T-cell (primary cell): ENCODE measurements around the gene PROM2. TPM values are rescaled to one million over a fixed set of nuclear protein-coding genes. Genes with fewer than 3 reads are reported as not detected.

ENCODE experiments used
- ATAC-seq, 4 experiments: fragments of 200-7000 bp in 3 of 4; fragments of 150-1000 bp in 1 of 4; cut with Tn5 transposase; replicated peaks in 1 of 4; 1 replicate in 3 of 4; 2 replicates in 1 of 4; pipeline ENCODE4 v1.10.0; 2021; ENCODE audit warnings: moderate library complexity in 3 of 4, mild to moderate bottlenecking in 2 of 4, moderate number of reproducible peaks in 1 of 4
- CTCF ChIA-PET, 2 donors: fragments of 300-600 bp; sonication (Branson Sonifier 250); formaldehyde crosslinking; loops; one replicate each; lab custom pipeline; 2022; ENCODE audit warnings: antibody characterized with exemption in 2 of 2; lab: Charles Lee
- POLR2A ChIA-PET, 2 donors: fragments of 300-600 bp; sonication (Branson Sonifier 250); formaldehyde crosslinking; loops; one replicate each; lab custom pipeline; 2022; ENCODE audit warnings: antibody characterized with exemption in 2 of 2; lab: Charles Lee
- DNase-seq, 35 experiments: peaks; one replicate each; pipeline versions ENCODE4 v3.0.0 to v3.0.0-alpha.2; 2013 to 2023
- H3K27ac ChIP-seq: one replicate; pipeline ENCODE4 v1.5.1; 2013; ENCODE audit warnings: low read length
- H3K27me3 ChIP-seq, 2 experiments: replicated peaks in 1 of 2; 1 replicate in 1 of 2; 2 replicates in 1 of 2; pipeline versions ENCODE4 v1.6.1 to v1.7.0; 2013; ENCODE audit warnings: low read length in 1 of 2, mixed read lengths in 1 of 2; ENCODE audit not compliant: control insufficient read depth in 2 of 2, insufficient read depth in 2 of 2; ENCODE audit errors: extremely low read depth in 1 of 2
- H3K36me3 ChIP-seq, 2 donors: 1 replicate in 1 of 2; 2 replicates in 1 of 2; pipeline versions ENCODE4 v1.6.1 to v1.7.0; 2013; ENCODE audit warnings: low read length in 1 of 2; ENCODE audit not compliant: control insufficient read depth in 2 of 2, insufficient read depth in 1 of 2; ENCODE audit errors: extremely low read depth in 1 of 2
- H3K4me1 ChIP-seq, 2 experiments: 1 replicate in 1 of 2; 2 replicates in 1 of 2; pipeline versions ENCODE4 v1.6.1 to v1.7.0; 2013; ENCODE audit warnings: low read length in 2 of 2, mixed read lengths in 1 of 2; ENCODE audit not compliant: insufficient read depth in 2 of 2, control insufficient read depth in 1 of 2; ENCODE audit errors: extremely low read depth in 1 of 2
- H3K4me3 ChIP-seq, 2 donors: 1 replicate in 1 of 2; 2 replicates in 1 of 2; pipeline versions ENCODE4 v1.5.1 to v1.7.0; 2013; ENCODE audit warnings: mild to moderate bottlenecking in 2 of 2, low read length in 1 of 2, moderate library complexity in 1 of 2; ENCODE audit not compliant: control insufficient read depth in 1 of 2; ENCODE audit errors: extremely low read depth in 1 of 2
- H3K9me3 ChIP-seq: 2 replicates; pipeline ENCODE4 v1.7.0; 2013
- H3K27ac Mint-ChIP-seq, 2 donors: one replicate each; pipeline ENCODE4 v1.8.0; 2020 to 2021; ENCODE audit warnings: mild to moderate bottlenecking in 2 of 2, mixed read lengths in 2 of 2
- H3K27me3 Mint-ChIP-seq, 2 donors: one replicate each; pipeline ENCODE4 v1.8.0; 2021 to 2022; ENCODE audit warnings: mixed read lengths in 2 of 2
- H3K36me3 Mint-ChIP-seq: one replicate; pipeline ENCODE4 v1.8.0; 2021; ENCODE audit warnings: mixed read lengths
- H3K4me1 Mint-ChIP-seq, 3 donors: one replicate each; pipeline ENCODE4 v1.8.0; 2020 to 2022; ENCODE audit warnings: mixed read lengths in 3 of 3, mild to moderate bottlenecking in 1 of 3
- H3K4me3 Mint-ChIP-seq, 3 donors: one replicate each; pipeline ENCODE4 v1.8.0; 2020 to 2022; ENCODE audit warnings: mild to moderate bottlenecking in 3 of 3, mixed read lengths in 3 of 3, moderate library complexity in 3 of 3
- H3K9me3 Mint-ChIP-seq, 3 donors: one replicate each; pipeline ENCODE4 v1.8.0; 2020 to 2022; ENCODE audit warnings: mixed read lengths in 3 of 3
- WGBS: methylation state at CpG from one replicate; pipeline ENCODE4 v1.1.5; 2013; ENCODE audit warnings: missing lambda C conversion rate; ENCODE audit not compliant: insufficient coverage; 5-methylcytosine and 5-hydroxymethylcytosine counted together
- total RNA-seq, 35 experiments: library from RNA in 6 of 35; stranded (reverse) in 6 of 35; fragments of 120-200 nt in 1 of 35; gene quantifications; one replicate each; pipeline versions ENCODE4 v1.2.1 to v1.2.4 and lab custom pipeline; 2013 to 2026

Gene PROM2
- total RNA-seq, 5 donors from 2014 or later (not counting 1 experiment from before 2014, with no cell fraction given) = 0.30 to 2.1 (median 0.40) TPM

GRCh38 chr2:95296011-95296410 lies 21.8 kb downstream of the PROM2 start:
- H3K36me3 Mint-ChIP-seq = no peaks in the 10 kb centered on the region
- WGBS = 52% methylated on average over 2 of the region's 5 CpGs
- peaks cover 3 to 13% (median 7%) of the 10 kb centered on the region in 3 donors for H3K9me3 Mint-ChIP-seq
- peaks cover 0 to 5% (median 0%) of the 10 kb centered on the region in 3 donors for H3K4me1 Mint-ChIP-seq
- H3K4me3 Mint-ChIP-seq = no peak overlapping the region
- H3K27ac ChIP-seq = no peak overlapping the region
- peaks cover 0 to 32% of the 10 kb centered on the region in 2 experiments for H3K27me3 ChIP-seq
- peaks cover 0 to 2% of the 10 kb centered on the region in 2 donors for H3K27me3 Mint-ChIP-seq
- H3K4me3 ChIP-seq = no peak overlapping the region
- H3K27ac Mint-ChIP-seq = no peak overlapping the region
- no peaks in the 10 kb centered on the region for H3K4me1 ChIP-seq
- ChIA-PET CTCF (no interaction called here), POLR2A (no interaction called here)
- ATAC-seq (no peak), DNase-seq (no peak)
- H3K9me3 ChIP-seq = no peaks in the 10 kb centered on the region
- no peaks in the 10 kb centered on the region for H3K36me3 ChIP-seq

DNA sequence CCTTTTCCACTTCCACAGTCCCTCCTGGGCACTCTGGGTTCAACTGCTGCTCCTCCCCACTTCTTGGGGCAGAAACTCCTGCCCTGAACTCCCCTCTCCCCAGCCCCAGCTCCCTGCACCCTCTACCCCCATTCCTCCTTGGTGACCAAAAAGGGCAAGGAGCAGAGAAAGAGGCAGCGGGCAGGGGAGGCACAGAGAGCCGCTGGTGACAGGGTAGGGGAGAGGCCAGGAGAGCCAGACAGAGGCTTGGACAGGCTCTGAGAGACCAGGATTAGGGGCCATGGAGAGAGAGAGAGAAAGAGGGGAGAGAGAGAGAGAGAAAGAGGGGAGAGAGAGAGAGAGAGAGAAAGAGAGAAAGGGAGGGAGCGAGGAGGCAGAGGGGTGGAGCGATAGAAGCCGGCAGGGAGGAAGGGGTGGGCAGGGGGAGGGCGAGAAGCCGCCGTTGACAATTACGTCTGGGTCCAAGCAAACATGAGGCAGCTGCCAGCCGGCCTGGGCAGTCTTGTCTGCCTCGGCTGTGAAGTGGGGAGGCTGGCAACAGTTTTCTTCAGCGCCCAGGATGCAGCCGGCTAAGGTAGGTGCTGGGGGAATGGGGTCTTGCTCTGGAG lies 22.7 kb downstream of the PROM2 start, which contains the start of gene KCNIP3:
Gene KCNIP3 (plus strand): TSS at position 468 of the 608 bp plus-strand sequence. CDS start 92 bp downstream, at position 560.
- H3K27me3 Mint-ChIP-seq = peaks cover 0 to 3% of the 10 kb centered on the region in 2 donors
- ATAC-seq (no peak), DNase-seq (no peak)
- H3K36me3 Mint-ChIP-seq = no peaks in the 10 kb centered on the region
- Histone ChIP-seq H3K27ac (no peak within 1 kb of the TSS), H3K4me3 (no peak within 1 kb of the TSS), H3K4me1 (no peaks in the 10 kb centered on the region), H3K9me3 (no peaks in the 10 kb centered on the region), H3K36me3 (no peaks in the 10 kb centered on the region), H3K27me3 (peaks cover 0 to 33% of the 10 kb centered on the region in 2 experiments)
- peaks cover 0 to 6% (median 0%) of the 10 kb centered on the region in 3 donors for H3K9me3 Mint-ChIP-seq
- H3K27ac Mint-ChIP-seq = no peak within 1 kb of the TSS
- H3K4me1 Mint-ChIP-seq = peaks cover 0 to 5% (median 0%) of the 10 kb centered on the region in 3 donors
- no peak within 1 kb of the TSS for H3K4me3 Mint-ChIP-seq
- POLR2A ChIA-PET = no interaction called here
- CTCF ChIA-PET = no interaction called here
- WGBS = 6% methylated on average over 11 of the region's 13 CpGs

DNA sequence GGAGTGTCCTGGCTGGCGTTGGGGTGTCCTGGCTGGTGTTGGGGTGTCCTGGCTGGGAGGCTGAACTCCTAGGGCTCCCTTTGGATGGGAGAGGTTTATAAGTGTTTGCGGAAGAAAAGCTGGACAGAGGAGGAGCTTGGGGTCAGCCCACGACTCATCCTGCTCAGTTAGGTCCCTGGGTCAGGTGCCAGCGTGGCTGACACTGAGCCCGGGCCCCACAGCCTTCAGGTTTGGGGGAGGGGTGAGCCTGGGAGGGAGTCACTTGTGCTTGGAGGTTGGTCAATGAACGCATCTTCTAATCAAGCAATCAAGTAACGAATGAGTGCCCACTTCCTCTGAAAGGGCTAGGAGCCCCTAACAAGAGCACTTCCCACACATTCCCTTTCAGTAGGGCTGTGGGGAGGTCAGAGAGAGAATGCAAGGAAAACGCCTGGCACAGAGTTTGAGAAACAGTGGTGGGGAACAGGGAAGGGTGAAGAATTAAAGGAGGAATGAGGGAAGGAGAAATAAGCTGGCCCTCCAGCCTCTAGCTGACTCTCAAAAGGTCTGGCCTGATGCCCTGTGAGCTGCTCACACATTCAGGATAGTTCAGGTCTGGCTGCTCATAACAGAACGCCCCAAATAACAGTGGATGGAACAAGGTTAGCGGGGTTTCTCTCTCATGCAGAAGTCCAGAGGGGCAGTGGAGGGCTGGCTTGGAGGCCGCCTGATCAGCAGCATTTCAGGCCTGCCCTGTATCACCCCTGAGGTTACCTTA lies 23.6 kb downstream of the PROM2 start:
- Mint-ChIP-seq H3K36me3 (no peaks in the 10 kb centered on the region), H3K27ac (no peak overlapping the region), H3K27me3 (peaks cover 0 to 4% of the 10 kb centered on the region in 2 donors), H3K9me3 (no peaks in the 10 kb centered on the region), H3K4me1 (peaks cover 0 to 5% (median 0%) of the 10 kb centered on the region in 3 donors), H3K4me3 (no peak overlapping the region)
- POLR2A ChIA-PET = no interaction called here
- Histone ChIP-seq H3K27me3 (peaks cover 0 to 33% of the 10 kb centered on the region in 2 experiments), H3K36me3 (no peaks in the 10 kb centered on the region), H3K27ac (no peak overlapping the region), H3K9me3 (no peaks in the 10 kb centered on the region), H3K4me1 (no peaks in the 10 kb centered on the region), H3K4me3 (no peak overlapping the region)
- CTCF ChIA-PET = no interaction called here
- DNase-seq (no peak), ATAC-seq (no peak)
- WGBS = 78% methylated on average over 5 of the region's 11 CpGs

GRCh38 chr2:95298486-95299111 lies 24.4 kb downstream of the PROM2 start:
- Mint-ChIP-seq H3K27me3 (peaks cover 0 to 4% of the 10 kb centered on the region in 2 donors), H3K4me1 (peaks cover 0 to 5% (median 0%) of the 10 kb centered on the region in 3 donors), H3K4me3 (no peak overlapping the region), H3K9me3 (no peaks in the 10 kb centered on the region), H3K27ac (no peak overlapping the region), H3K36me3 (no peaks in the 10 kb centered on the region)
- Histone ChIP-seq H3K27me3 (peaks cover 0 to 28% of the 10 kb centered on the region in 2 experiments), H3K4me1 (no peaks in the 10 kb centered on the region), H3K9me3 (no peaks in the 10 kb centered on the region), H3K4me3 (no peak overlapping the region), H3K36me3 (no peaks in the 10 kb centered on the region), H3K27ac (no peak overlapping the region)
- WGBS = 70% methylated on average over 9 of the region's 9 CpGs
- POLR2A ChIA-PET = no interaction called here
- no peak for ATAC-seq
- DNase-seq = no peak
- CTCF ChIA-PET = no interaction called here

GRCh38 chr2:95299961-95300360 lies 25.7 kb downstream of the PROM2 start:
- Histone ChIP-seq H3K27me3 (peaks cover 0 to 28% of the 10 kb centered on the region in 2 experiments), H3K4me3 (no peak overlapping the region), H3K9me3 (no peaks in the 10 kb centered on the region), H3K36me3 (no peaks in the 10 kb centered on the region), H3K27ac (no peak overlapping the region), H3K4me1 (no peaks in the 10 kb centered on the region)
- POLR2A ChIA-PET = no interaction called here
- H3K9me3 Mint-ChIP-seq = no peaks in the 10 kb centered on the region
- CTCF ChIA-PET = no interaction called here
- DNase-seq (no peak), ATAC-seq (no peak)
- H3K27me3 Mint-ChIP-seq = peaks cover 0 to 4% of the 10 kb centered on the region in 2 donors
- peaks cover 0 to 5% (median 0%) of the 10 kb centered on the region in 3 donors for H3K4me1 Mint-ChIP-seq
- no peak overlapping the region for H3K27ac Mint-ChIP-seq
- H3K4me3 Mint-ChIP-seq = no peak overlapping the region
- WGBS = 85% methylated on average over 8 of the region's 9 CpGs
- H3K36me3 Mint-ChIP-seq = no peaks in the 10 kb centered on the region

GRCh38 chr2:95300450-95300849 lies 26.2 kb downstream of the PROM2 start:
- ChIA-PET POLR2A (no interaction called here), CTCF (no interaction called here)
- ATAC-seq (no peak), DNase-seq (no peak)
- H3K27me3 ChIP-seq = peaks cover 0 to 28% of the 10 kb centered on the region in 2 experiments
- 7% methylated on average over 7 of the region's 11 CpGs for WGBS
- no peaks in the 10 kb centered on the region for H3K36me3 ChIP-seq
- peaks cover 0 to 4% of the 10 kb centered on the region in 2 donors for H3K27me3 Mint-ChIP-seq
- no peak overlapping the region for H3K4me3 Mint-ChIP-seq
- no peak overlapping the region for H3K27ac ChIP-seq
- H3K27ac Mint-ChIP-seq = no peak overlapping the region
- peaks cover 0 to 5% (median 0%) of the 10 kb centered on the region in 3 donors for H3K4me1 Mint-ChIP-seq
- no peak overlapping the region for H3K4me3 ChIP-seq
- no peaks in the 10 kb centered on the region for H3K9me3 Mint-ChIP-seq
- H3K9me3 ChIP-seq = no peaks in the 10 kb centered on the region
- no peaks in the 10 kb centered on the region for H3K4me1 ChIP-seq
- H3K36me3 Mint-ChIP-seq = no peaks in the 10 kb centered on the region
